ENCODE results near the gene MOCS3.

Gene MOCS3

GRCh38 chr20:50992336-50992732 lies 33.7 kb downstream of the MOCS3 start:
- no peak for TF ChIP-seq CTCF (IDR thresholded peaks at IDR 0.05; ENCODE audit: insufficient read depth, low read depth, low read length, missing control alignments)
- no peak overlapping the region for H3K4me3 ChIP-seq (ENCODE audit: low read length)
- peak; percentile 92 for DNase-seq (ENCODE audit: low read depth)

DNA sequence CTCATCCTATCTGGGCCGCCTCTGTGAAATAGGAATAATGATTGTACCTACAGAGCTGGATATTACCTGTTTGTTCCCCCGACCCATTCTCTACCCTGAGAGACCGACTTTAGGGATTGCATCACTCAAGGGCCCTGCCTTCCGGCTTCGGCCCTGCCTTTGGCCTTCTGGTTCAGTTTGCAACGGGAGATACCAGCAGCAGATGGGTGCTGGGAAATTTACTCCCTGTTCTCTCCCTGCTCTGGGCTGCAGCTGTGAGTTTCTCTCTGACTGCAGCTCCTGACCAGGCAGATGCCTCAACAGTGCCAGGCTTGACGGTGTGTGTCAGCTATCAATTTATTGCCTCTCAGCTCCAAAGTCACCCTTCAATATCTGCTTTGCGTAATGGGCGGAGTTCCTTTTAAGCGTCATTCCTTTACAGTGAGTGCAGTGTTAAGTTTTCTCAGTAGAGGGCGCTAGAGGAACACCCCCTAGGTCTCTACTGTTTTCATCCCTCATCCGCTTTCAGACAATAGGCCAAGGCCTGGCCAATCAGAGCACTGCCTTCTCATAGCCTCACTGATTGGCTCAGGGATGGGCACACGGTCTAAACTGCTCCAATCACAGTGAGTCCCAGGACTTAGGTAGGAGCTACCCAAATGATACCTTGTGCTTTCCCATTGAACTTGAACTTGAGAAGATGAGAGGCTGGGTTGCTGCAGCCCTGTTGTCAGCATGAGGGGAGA lies 34.3 kb downstream of the MOCS3 start:
- no peak overlapping the region for H3K4me3 ChIP-seq (ENCODE audit: low read length)
- peak; percentile 92 for TF ChIP-seq CTCF (IDR thresholded peaks at IDR 0.05; ENCODE audit: insufficient read depth, low read depth, low read length, missing control alignments)
- DNase-seq (ENCODE audit: low read depth): peak; percentile 83

DNA sequence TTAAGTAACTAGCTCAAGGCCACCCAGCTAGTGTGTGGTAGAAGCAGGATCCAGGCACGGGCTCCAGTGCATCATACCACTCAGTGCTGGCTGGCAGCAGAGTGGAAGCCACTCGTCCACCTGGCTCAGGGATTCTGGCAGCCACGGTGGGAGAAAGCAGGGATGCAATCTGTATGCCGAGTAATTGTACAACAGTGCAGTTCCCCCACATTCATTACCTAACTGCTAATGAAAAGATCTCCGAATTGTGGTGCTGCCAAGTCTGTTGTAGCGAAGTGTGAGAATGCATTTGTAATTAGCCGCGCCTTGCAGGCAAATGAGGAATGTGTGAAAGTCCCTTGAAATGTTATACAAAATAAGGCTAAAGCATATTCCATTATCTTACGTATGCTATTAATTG lies 35.3 kb downstream of the MOCS3 start:
- no peak overlapping the region for H3K4me3 ChIP-seq (ENCODE audit: low read length)
- TF ChIP-seq CTCF (IDR thresholded peaks at IDR 0.05; ENCODE audit: insufficient read depth, low read depth, low read length, missing control alignments): no peak
- no peak for DNase-seq (ENCODE audit: low read depth)

- peak; percentile 16 for DNase-seq (ENCODE audit: low read depth)
Observed at GRCh38 chr20:50995506-50995905, 36.9 kb downstream of the MOCS3 start.

DNA sequence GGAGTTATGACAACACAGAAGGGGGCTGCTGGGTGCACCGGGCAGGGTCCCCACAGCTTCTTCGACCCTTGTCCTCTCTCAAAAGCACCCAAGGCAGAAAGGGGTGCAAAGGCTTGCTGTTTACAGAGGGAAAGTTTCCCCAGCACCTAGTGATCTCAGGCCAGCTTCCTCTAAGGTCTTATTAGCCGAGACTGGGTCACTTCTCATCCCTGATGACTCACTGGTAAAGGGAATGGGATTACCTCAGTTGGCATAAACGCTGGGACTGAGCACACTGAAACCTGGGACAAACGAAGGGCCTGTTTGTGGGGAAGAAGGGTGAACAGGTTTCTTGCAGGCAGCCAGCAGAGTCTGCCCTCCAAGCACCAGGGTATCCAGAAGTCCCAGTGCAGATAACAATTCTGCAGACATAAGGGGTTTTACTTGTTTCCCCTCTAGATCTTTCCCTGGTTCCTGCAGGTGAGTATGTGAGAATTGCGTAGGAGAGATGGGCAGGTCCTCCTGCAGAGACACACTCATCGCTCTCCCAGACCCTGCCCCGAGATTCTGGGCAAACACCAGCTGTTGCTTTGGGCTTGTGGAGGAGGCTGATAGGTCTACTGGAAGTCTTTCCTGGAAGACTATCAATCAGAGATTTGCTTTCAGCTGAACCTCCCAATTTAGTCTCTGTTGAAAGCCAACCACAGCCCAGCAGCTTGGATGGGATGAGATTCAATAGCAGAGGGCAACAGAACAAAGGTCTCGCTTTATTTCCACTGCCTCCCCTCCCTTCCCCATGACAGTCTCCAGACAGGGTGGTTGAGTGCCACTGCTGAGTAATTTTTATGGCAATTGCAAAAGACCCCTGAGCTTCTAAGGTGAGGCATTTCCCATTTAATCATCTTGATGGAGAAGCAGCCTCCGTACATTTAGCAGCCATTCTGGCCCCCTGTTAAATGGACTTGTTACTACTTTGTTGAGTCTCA lies 38.6 kb downstream of the MOCS3 start:
- peak; percentile 76 for DNase-seq (ENCODE audit: low read depth)

More at GRCh38 chr20:50995506-50995905, 36.9 kb downstream of the MOCS3 start:
- no peak for TF ChIP-seq CTCF (IDR thresholded peaks at IDR 0.05; ENCODE audit: insufficient read depth, low read depth, low read length, missing control alignments)
- no peak overlapping the region for H3K4me3 ChIP-seq (ENCODE audit: low read length)

DNA sequence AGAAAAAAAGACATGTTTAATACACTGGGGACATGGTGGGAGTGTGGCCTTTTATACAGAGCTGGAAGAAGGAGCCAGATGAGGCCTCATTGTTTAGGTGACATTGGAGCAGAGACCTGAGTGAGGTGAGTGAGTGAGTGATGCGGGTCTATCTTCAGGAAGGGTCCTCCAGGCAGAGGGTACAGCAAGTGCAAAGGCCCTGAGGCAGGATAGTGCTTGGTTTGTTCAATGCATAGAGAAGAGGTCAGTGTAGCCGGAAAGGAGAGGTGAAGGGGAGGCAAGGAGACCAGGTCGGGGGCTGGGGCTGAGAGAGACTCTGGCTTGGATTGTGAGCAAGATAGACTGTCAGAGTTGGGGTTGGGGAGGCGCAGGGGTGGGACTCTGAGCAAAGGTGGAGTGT lies 40.7 kb downstream of the MOCS3 start:
- DNase-seq (ENCODE audit: low read depth): no peak
- H3K4me3 ChIP-seq (ENCODE audit: low read length): no peak overlapping the region
- TF ChIP-seq CTCF (IDR thresholded peaks at IDR 0.05; ENCODE audit: insufficient read depth, low read depth, low read length, missing control alignments): no peak

More for the DNA sequence above, 38.6 kb downstream of the MOCS3 start:
- H3K4me3 ChIP-seq (ENCODE audit: low read length): no peak overlapping the region
- no peak for TF ChIP-seq CTCF (IDR thresholded peaks at IDR 0.05; ENCODE audit: insufficient read depth, low read depth, low read length, missing control alignments)
